Nephron progenitor cell (in vitro differentiated cells): Measurements from ENCODE around the gene LIPK.

ENCODE experiments used
- DNase-seq: peaks from one replicate; pipeline ENCODE4 v3.0.0; 2021
- H3K27ac Mint-ChIP-seq: 2 replicates; pipeline ENCODE4 v1.8.0; 2021; ENCODE audit warnings: mild to moderate bottlenecking, moderate library complexity, mixed read lengths
- H3K27me3 Mint-ChIP-seq: 2 replicates; pipeline ENCODE4 v1.8.0; 2021; ENCODE audit warnings: mild to moderate bottlenecking, low read depth, mixed read lengths; ENCODE audit not compliant: poor library complexity
- H3K36me3 Mint-ChIP-seq: 2 replicates; pipeline ENCODE4 v1.8.0; 2021; ENCODE audit warnings: low read depth, mixed read lengths
- H3K4me1 Mint-ChIP-seq: 2 replicates; pipeline ENCODE4 v1.8.0; 2021; ENCODE audit warnings: mixed read lengths
- H3K4me3 Mint-ChIP-seq: 2 replicates; pipeline ENCODE4 v1.8.0; 2021; ENCODE audit warnings: mild to moderate bottlenecking, moderate library complexity, mixed read lengths
- H3K9me3 Mint-ChIP-seq: 2 replicates; pipeline ENCODE4 v1.8.0; 2021; ENCODE audit warnings: mild to moderate bottlenecking, moderate library complexity, mixed read lengths
- TF ChIP-seq, protein P1 (sequence below): fragments of 200-600 bp; sonication (generic); IDR thresholded peaks from 2 replicates; pipeline ENCODE4 v1.5.0; 2021; ENCODE audit warnings: antibody characterized with exemption

Gene LIPK, protein sequence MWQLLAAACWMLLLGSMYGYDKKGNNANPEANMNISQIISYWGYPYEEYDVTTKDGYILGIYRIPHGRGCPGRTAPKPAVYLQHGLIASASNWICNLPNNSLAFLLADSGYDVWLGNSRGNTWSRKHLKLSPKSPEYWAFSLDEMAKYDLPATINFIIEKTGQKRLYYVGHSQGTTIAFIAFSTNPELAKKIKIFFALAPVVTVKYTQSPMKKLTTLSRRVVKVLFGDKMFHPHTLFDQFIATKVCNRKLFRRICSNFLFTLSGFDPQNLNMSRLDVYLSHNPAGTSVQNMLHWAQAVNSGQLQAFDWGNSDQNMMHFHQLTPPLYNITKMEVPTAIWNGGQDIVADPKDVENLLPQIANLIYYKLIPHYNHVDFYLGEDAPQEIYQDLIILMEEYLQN

DNA sequence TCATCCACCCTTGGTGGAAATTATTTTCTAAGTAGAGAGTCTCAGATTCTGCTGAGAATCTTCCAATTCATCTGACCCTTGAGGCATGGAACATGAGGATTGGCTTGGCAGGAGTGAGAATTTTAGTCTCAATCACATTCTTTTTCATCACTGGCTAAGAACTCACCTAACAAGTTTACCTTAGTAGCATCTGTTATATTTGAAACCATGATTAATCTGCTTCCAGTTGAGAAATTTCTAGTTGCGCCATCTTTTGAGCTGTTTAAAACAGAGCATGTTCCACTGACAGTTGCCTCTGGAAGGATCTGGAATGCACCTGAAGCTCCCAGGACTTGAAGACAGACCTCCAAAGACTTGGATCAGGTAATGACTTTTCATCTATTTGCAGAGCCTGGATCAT is at the start of gene LIPK:
Gene LIPK (plus strand): TSS at position 292 of the 400 bp plus-strand sequence. CDS start 18,295 bp downstream, outside the sequence.
- TF ChIP-seq, protein P1, sequence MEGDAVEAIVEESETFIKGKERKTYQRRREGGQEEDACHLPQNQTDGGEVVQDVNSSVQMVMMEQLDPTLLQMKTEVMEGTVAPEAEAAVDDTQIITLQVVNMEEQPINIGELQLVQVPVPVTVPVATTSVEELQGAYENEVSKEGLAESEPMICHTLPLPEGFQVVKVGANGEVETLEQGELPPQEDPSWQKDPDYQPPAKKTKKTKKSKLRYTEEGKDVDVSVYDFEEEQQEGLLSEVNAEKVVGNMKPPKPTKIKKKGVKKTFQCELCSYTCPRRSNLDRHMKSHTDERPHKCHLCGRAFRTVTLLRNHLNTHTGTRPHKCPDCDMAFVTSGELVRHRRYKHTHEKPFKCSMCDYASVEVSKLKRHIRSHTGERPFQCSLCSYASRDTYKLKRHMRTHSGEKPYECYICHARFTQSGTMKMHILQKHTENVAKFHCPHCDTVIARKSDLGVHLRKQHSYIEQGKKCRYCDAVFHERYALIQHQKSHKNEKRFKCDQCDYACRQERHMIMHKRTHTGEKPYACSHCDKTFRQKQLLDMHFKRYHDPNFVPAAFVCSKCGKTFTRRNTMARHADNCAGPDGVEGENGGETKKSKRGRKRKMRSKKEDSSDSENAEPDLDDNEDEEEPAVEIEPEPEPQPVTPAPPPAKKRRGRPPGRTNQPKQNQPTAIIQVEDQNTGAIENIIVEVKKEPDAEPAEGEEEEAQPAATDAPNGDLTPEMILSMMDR: no peak
- no peak within 1 kb of the TSS for H3K4me3 Mint-ChIP-seq
- H3K4me1 Mint-ChIP-seq: peaks cover 16% of the 10 kb centered on the region
- H3K9me3 Mint-ChIP-seq: no peaks in the 10 kb centered on the region
- H3K36me3 Mint-ChIP-seq: no peaks in the 10 kb centered on the region
- peaks cover 2% of the 10 kb centered on the region for H3K27me3 Mint-ChIP-seq
- no peak for DNase-seq
- no peak within 1 kb of the TSS for H3K27ac Mint-ChIP-seq

DNA sequence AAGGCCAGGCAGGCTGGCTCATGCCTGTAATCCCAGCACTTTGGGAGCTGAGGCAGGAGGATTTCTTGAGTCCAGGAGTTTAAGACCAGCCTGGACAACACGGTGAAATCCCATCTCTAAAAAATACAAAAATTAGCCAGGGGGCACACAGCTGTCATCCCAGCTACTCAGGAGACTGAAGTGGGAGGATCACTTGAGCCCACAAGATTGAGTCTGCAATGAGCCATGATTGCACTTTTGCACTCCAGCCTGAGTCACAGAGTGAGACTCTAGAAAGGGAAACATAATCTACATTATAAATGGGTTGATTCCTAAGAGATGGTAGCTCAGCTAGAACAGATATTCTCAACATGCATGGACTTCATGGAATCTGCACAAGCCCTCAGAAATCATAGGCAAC is 48.1 kb upstream of the LIPK start:
- Mint-ChIP-seq H3K27ac (no peak overlapping the region), H3K9me3 (no peaks in the 10 kb centered on the region), H3K4me3 (no peak overlapping the region), H3K36me3 (no peaks in the 10 kb centered on the region), H3K4me1 (no peaks in the 10 kb centered on the region), H3K27me3 (peaks cover 8% of the 10 kb centered on the region)
- no peak for DNase-seq
- TF ChIP-seq, protein P1: no peak

DNA sequence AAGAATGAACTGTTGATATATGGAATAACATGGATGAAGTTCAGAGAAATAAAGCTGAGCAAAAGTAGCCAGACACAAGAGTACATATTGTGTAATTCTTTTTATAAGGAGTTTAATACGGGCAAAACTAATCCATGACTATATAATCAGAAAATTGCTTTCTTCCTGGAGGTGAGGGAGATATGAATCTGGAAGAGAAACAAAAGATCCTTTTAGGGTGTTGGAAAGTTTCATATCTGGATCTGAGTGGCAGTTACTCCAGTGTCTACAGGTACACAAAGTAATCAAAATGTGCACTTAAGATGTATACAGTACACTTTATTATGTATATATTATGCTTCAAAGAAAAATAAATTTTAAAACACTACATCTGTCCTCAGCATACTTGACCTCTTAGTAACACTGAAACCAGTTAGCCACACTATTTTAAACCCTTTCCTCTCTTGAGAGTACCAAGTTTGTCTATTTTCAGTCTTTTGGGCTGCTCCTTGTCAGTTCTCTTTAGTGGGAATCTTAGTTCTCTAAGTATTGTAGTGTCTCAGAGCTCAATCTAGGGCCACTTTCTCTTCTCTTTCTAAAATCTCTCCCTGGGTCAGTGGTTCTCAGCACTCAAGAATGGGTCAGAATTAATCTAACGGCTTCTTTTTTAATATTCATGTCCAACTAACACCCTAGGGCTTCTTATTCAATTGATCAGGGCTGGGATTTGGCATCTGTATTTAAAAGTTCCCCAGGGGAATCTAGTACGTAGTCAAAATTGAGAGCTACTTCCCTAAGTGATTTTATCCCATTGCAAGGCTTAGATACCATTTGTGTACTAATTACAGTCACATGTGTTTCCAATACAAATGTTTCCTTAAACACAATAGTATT is 46.1 kb upstream of the LIPK start:
- Mint-ChIP-seq H3K4me1 (no peaks in the 10 kb centered on the region), H3K9me3 (no peaks in the 10 kb centered on the region), H3K27me3 (peaks cover 8% of the 10 kb centered on the region), H3K4me3 (no peak overlapping the region), H3K27ac (no peak overlapping the region), H3K36me3 (no peaks in the 10 kb centered on the region)
- TF ChIP-seq, protein P1: no peak
- no peak for DNase-seq

DNA sequence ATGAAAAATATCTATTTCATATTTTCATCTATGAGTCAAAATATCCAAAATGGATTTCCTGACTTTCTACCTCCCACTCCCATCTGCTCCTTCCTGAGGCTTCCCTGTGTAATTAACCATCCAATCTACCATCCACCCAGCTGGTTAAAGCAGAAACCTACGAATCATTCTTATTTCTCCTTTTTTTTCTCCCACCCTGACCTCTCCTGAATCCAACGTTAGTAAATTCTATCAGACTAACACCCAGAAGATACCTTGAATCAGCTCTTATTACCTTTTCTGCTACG is 45.5 kb upstream of the LIPK start:
- Mint-ChIP-seq H3K9me3 (no peaks in the 10 kb centered on the region), H3K36me3 (no peaks in the 10 kb centered on the region), H3K4me3 (no peak overlapping the region), H3K4me1 (no peaks in the 10 kb centered on the region), H3K27me3 (peaks cover 8% of the 10 kb centered on the region), H3K27ac (no peak overlapping the region)
- DNase-seq: no peak
- TF ChIP-seq, protein P1: no peak

DNA sequence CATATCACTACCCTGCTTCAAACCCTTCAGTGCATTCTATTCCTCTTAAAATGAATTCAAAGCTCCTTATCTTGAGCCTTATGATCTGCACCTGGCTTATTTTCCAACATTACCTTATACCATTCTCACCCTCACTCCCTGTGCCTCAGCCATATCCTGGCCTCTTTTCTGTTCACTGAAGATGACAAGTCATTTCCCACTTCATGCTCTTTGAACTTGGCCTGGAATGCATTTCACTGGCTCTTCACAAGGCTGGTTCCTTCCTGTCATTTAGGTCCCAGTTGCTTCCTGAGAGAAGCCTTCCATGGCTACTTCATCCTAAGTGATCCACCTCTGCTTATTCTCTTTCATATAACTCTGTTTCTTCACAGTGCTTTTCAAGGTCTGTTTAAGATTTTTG is 45.0 kb upstream of the LIPK start:
- H3K9me3 Mint-ChIP-seq: no peaks in the 10 kb centered on the region
- H3K4me1 Mint-ChIP-seq: no peaks in the 10 kb centered on the region
- H3K27ac Mint-ChIP-seq: no peak overlapping the region

More for the DNA sequence above, 45.0 kb upstream of the LIPK start:
- DNase-seq: no peak
- TF ChIP-seq, protein P1: no peak
- Mint-ChIP-seq H3K36me3 (no peaks in the 10 kb centered on the region), H3K4me3 (no peak overlapping the region), H3K27me3 (peaks cover 8% of the 10 kb centered on the region)
